Activated naive CD8-positive, alpha-beta T cell treated with anti-CD3 and anti-CD28 coated beads, Interleukin-2, amount 50 U/mL, for 24 hours (primary cell): ENCODE results near the gene OLFM3.

Experiments
- ATAC-seq: fragments of 150-1000 bp; cut with Tn5 transposase; one replicate; pipeline ENCODE4 v1.10.0; 2021
- DNase-seq: peaks from one replicate; pipeline ENCODE4 v3.0.0; 2021
- H3K27ac Mint-ChIP-seq: one replicate; pipeline ENCODE4 v1.8.0; 2021; ENCODE audit warnings: mild to moderate bottlenecking, mixed read lengths
- H3K27me3 Mint-ChIP-seq: one replicate; pipeline ENCODE4 v1.8.0; 2021; ENCODE audit warnings: mixed read lengths
- H3K36me3 Mint-ChIP-seq: one replicate; pipeline ENCODE4 v1.8.0; 2021; ENCODE audit warnings: low read depth, mixed read lengths
- H3K4me1 Mint-ChIP-seq: one replicate; pipeline ENCODE4 v1.8.0; 2021; ENCODE audit warnings: mixed read lengths
- H3K4me3 Mint-ChIP-seq: one replicate; pipeline ENCODE4 v1.8.0; 2021; ENCODE audit warnings: mild to moderate bottlenecking, moderate library complexity, mixed read lengths
- H3K9me3 Mint-ChIP-seq: one replicate; pipeline ENCODE4 v1.8.0; 2021; ENCODE audit warnings: mixed read lengths

The OLFM3 gene

GRCh38 chr1:101971304-101971703 is 25.4 kb downstream of the OLFM3 start:
- no peaks in the 10 kb centered on the region for H3K9me3 Mint-ChIP-seq
- no peaks in the 10 kb centered on the region for H3K27me3 Mint-ChIP-seq
- H3K4me1 Mint-ChIP-seq, result no peaks in the 10 kb centered on the region
- no peak for ATAC-seq
- no peak overlapping the region for H3K27ac Mint-ChIP-seq
- H3K4me3 Mint-ChIP-seq, result no peak overlapping the region
- no peak for DNase-seq
- no peaks in the 10 kb centered on the region for H3K36me3 Mint-ChIP-seq

DNA sequence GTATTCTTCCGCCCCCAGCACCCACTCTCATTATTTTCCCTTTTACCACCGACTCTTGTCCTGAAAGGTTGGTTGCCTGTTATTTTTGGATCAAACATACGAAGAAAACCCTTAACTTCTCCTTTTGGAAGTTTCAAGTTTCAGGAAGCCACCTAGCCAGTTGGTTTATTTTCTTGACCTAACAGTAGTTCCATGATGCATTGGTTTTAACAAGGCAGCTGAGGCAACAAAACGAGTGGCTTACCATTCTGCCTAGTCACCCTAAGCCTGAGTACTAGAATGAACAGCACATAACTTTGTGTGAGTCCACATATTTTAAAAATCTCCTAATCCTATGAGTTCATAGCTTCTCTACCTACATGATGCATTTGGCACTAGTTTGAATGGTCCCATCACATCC is 28.9 kb downstream of the OLFM3 start:
- DNase-seq (no peak), ATAC-seq (no peak)
- Mint-ChIP-seq H3K27ac (no peak overlapping the region), H3K36me3 (no peaks in the 10 kb centered on the region), H3K4me1 (no peaks in the 10 kb centered on the region), H3K4me3 (no peak overlapping the region), H3K27me3 (no peaks in the 10 kb centered on the region), H3K9me3 (no peaks in the 10 kb centered on the region)

GRCh38 chr1:101965341-101965740 is 31.4 kb downstream of the OLFM3 start:
- no peak overlapping the region for H3K27ac Mint-ChIP-seq
- no peak for ATAC-seq
- H3K4me1 Mint-ChIP-seq, result no peaks in the 10 kb centered on the region
- DNase-seq, result no peak
- no peaks in the 10 kb centered on the region for H3K36me3 Mint-ChIP-seq
- H3K27me3 Mint-ChIP-seq, result no peaks in the 10 kb centered on the region
- no peak overlapping the region for H3K4me3 Mint-ChIP-seq
- no peaks in the 10 kb centered on the region for H3K9me3 Mint-ChIP-seq

GRCh38 chr1:101964708-101965107 is 32.0 kb downstream of the OLFM3 start:
- ATAC-seq, result no peak
- H3K27me3 Mint-ChIP-seq, result no peaks in the 10 kb centered on the region

GRCh38 chr1:101960142-101960541 is 36.6 kb downstream of the OLFM3 start:
- H3K27me3 Mint-ChIP-seq, result no peaks in the 10 kb centered on the region
- H3K36me3 Mint-ChIP-seq, result no peaks in the 10 kb centered on the region
- no peaks in the 10 kb centered on the region for H3K4me1 Mint-ChIP-seq
- DNase-seq, result no peak
- ATAC-seq, result no peak
- H3K9me3 Mint-ChIP-seq, result peaks cover 5% of the 10 kb centered on the region
- H3K27ac Mint-ChIP-seq, result no peak overlapping the region
- no peak overlapping the region for H3K4me3 Mint-ChIP-seq

More at GRCh38 chr1:101964708-101965107, 32.0 kb downstream of the OLFM3 start:
- Mint-ChIP-seq H3K4me3 (no peak overlapping the region), H3K4me1 (no peaks in the 10 kb centered on the region), H3K9me3 (no peaks in the 10 kb centered on the region), H3K36me3 (no peaks in the 10 kb centered on the region), H3K27ac (no peak overlapping the region)
- no peak for DNase-seq

GRCh38 chr1:101959456-101959855 is 37.3 kb downstream of the OLFM3 start:
- Mint-ChIP-seq H3K9me3 (peaks cover 5% of the 10 kb centered on the region), H3K27ac (no peak overlapping the region), H3K36me3 (no peaks in the 10 kb centered on the region), H3K4me1 (no peaks in the 10 kb centered on the region), H3K27me3 (no peaks in the 10 kb centered on the region), H3K4me3 (no peak overlapping the region)
- ATAC-seq (no peak), DNase-seq (no peak)

DNA sequence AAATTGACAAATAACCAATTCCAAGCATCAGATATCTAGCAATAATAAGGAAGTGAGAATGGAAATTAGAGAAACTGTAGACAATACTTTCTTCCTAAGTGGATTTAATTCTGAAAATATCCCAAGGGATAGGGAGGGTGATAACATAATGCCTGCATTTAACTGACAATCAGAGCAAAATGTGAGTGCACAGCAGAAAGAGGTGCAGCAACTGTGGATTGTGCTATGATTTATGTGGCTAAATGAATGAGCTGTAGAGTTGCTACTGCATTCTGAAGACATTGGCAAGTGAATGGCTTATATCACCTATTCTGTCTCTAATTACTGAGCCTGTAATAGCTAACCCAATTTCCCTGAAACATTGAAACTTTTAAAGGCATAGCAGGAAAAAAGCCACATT is 39.0 kb downstream of the OLFM3 start:
- Mint-ChIP-seq H3K27me3 (no peaks in the 10 kb centered on the region), H3K4me1 (no peaks in the 10 kb centered on the region), H3K27ac (no peak overlapping the region), H3K4me3 (no peak overlapping the region), H3K9me3 (peaks cover 5% of the 10 kb centered on the region), H3K36me3 (no peaks in the 10 kb centered on the region)
- ATAC-seq, result no peak
- DNase-seq, result no peak

DNA sequence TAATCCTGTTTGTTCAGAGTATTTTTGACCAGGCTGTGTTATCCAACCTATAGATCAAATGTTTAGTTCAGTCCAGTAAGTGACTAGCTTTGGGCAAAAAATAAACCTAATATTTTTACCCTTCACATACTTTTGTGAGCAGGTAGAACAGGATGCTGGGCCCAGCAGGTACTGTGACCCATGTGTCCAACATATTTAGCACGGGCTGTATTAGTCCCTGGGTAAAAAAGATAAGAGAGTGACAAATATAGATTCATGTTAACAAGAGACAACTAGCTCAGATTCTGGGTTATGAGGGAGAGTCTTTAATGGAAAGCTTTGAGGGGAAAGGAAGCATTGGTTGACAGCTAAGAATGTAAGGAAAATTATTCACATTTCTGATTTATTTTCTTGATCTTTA is 43.1 kb downstream of the OLFM3 start:
- no peak for ATAC-seq
- no peaks in the 10 kb centered on the region for H3K36me3 Mint-ChIP-seq
- no peak overlapping the region for H3K4me3 Mint-ChIP-seq
- H3K4me1 Mint-ChIP-seq, result no peaks in the 10 kb centered on the region
- DNase-seq, result no peak
- no peaks in the 10 kb centered on the region for H3K27me3 Mint-ChIP-seq
- H3K9me3 Mint-ChIP-seq, result peaks cover 5% of the 10 kb centered on the region
- H3K27ac Mint-ChIP-seq, result no peak overlapping the region

- no peak for ATAC-seq
- H3K27me3 Mint-ChIP-seq, result no peaks in the 10 kb centered on the region
- H3K36me3 Mint-ChIP-seq, result no peaks in the 10 kb centered on the region
- H3K4me1 Mint-ChIP-seq, result no peaks in the 10 kb centered on the region
- H3K4me3 Mint-ChIP-seq, result no peak overlapping the region
- DNase-seq, result no peak
- no peaks in the 10 kb centered on the region for H3K9me3 Mint-ChIP-seq
- H3K27ac Mint-ChIP-seq, result no peak overlapping the region
Observed at GRCh38 chr1:101945884-101946283, 50.8 kb downstream of the OLFM3 start.

DNA sequence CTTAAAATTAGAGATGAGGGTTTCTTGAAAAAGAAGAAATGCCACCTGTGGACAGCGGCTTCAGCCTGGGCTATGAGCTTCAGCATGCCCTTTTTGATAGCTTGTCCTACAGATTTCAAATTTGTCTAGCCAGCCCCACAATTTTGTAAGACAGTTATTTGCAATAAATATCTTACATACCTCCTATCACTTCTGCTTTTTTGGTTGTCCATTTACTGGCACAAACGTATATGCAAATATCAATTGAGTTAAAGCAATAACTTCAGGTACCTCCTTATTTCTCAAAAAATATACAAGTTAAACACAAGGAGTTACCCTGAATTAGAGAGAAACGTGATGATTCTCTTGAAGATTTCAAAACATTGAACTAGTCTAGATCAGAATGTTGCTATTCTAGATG is 53.5 kb downstream of the OLFM3 start:
- Mint-ChIP-seq H3K27ac (no peak overlapping the region), H3K4me3 (no peak overlapping the region), H3K36me3 (no peaks in the 10 kb centered on the region), H3K9me3 (no peaks in the 10 kb centered on the region), H3K4me1 (no peaks in the 10 kb centered on the region), H3K27me3 (no peaks in the 10 kb centered on the region)
- ATAC-seq (no peak), DNase-seq (no peak)

DNA sequence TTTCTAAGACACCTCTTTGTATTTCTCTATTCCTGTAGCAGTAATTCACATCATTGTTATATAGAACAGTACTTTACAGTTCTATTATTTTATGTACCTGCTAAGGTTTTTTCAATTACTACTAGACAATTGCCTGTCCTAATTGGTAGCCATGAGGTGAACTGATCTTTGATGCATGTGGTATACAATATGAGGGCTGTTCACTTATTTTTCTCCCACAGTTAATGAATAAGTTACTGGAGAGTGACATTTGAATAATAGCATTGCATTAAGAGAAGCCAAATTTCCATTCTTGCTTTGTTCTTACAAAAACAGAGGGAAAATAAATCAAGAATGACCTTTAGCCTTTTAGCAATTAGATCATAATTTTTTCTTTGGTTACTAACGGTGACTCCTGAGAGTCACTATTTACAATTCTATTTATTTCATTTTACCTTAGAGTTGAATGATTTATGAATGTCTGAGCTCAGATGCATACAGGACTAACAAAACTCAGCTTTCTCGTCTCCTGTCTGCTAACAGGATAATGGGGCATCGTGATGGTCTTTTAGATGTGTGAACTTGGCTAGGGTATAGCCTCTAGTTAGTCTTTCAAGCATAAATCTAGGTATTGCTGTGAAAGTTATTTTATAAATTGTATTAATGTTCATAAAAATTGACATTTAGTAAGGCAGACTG is 54.1 kb downstream of the OLFM3 start:
- Mint-ChIP-seq H3K36me3 (no peaks in the 10 kb centered on the region), H3K4me3 (no peak overlapping the region), H3K27ac (no peak overlapping the region), H3K27me3 (no peaks in the 10 kb centered on the region), H3K9me3 (peaks cover 2% of the 10 kb centered on the region), H3K4me1 (no peaks in the 10 kb centered on the region)
- ATAC-seq (no peak), DNase-seq (no peak)

GRCh38 chr1:101938681-101939080 is 58.0 kb downstream of the OLFM3 start:
- peaks cover 8% of the 10 kb centered on the region for H3K9me3 Mint-ChIP-seq
- no peak for ATAC-seq
- H3K4me3 Mint-ChIP-seq, result no peak overlapping the region
- H3K27ac Mint-ChIP-seq, result no peak overlapping the region
- H3K4me1 Mint-ChIP-seq, result no peaks in the 10 kb centered on the region
- H3K27me3 Mint-ChIP-seq, result no peaks in the 10 kb centered on the region
- DNase-seq, result no peak
- H3K36me3 Mint-ChIP-seq, result no peaks in the 10 kb centered on the region

DNA sequence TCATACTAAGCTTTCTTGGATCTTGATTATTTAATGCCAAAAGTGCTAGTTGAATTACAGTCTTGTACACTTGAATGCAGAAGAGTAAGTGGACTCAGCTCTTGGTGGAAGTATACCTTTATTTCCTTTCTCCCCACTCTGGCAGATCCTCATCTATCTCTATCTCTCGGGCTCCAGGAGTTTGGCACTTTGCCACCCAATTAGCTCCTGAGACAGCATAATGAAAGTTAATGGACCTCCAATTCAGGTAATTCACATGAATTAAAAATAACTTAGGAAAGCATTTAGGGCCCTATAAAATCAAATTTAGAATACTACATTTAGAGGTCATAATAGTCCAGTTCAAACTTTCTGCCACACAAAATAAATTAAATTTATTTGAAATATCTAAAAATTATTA is 67.4 kb downstream of the OLFM3 start:
- no peaks in the 10 kb centered on the region for H3K9me3 Mint-ChIP-seq
- DNase-seq (no peak), ATAC-seq (no peak)
- no peaks in the 10 kb centered on the region for H3K36me3 Mint-ChIP-seq
- no peak overlapping the region for H3K4me3 Mint-ChIP-seq
- H3K27me3 Mint-ChIP-seq, result peaks cover 3% of the 10 kb centered on the region
- no peak overlapping the region for H3K27ac Mint-ChIP-seq
- no peaks in the 10 kb centered on the region for H3K4me1 Mint-ChIP-seq

DNA sequence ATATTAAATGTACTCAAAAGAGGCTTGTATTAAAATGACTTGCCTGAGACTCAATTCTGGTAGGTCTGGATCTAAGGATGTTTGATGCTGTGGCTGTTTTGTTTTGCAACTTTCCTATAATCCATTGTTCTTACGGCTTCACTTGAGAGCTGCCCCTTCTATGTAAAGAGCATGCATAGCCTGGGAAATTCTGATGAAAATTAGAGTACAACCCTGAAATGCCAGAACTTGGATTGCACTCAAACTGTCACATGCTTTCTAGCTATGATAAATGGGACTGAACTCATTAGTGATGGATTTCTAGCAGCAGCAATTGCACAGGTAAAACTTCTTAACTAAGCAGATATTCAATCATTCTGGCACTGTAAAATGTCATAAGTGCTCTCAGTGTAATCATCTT is 67.9 kb downstream of the OLFM3 start:
- DNase-seq (no peak), ATAC-seq (no peak)
- no peak overlapping the region for H3K4me3 Mint-ChIP-seq
- H3K4me1 Mint-ChIP-seq, result no peaks in the 10 kb centered on the region
- no peaks in the 10 kb centered on the region for H3K36me3 Mint-ChIP-seq
- H3K27ac Mint-ChIP-seq, result no peak overlapping the region
- no peaks in the 10 kb centered on the region for H3K9me3 Mint-ChIP-seq
- peaks cover 3% of the 10 kb centered on the region for H3K27me3 Mint-ChIP-seq

DNA sequence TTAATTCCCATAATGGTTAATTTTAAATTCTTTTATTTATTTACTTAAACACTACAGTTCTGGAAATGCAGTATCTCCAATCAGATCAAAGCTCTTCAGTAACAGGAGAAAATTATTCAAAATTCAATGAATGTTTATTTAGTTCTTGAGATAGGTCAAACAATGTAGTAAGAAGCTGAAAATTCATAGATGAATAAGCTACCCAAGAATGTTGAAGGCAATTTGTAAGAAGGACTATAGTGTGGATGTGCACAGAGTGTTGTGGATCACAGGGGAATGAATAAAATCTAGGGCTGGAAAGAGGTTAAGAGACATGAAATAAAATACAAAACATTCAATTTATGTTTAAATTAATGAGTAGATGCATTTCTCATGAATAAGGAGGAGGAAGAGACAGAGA is 72.0 kb downstream of the OLFM3 start:
- H3K36me3 Mint-ChIP-seq, result no peaks in the 10 kb centered on the region
- H3K27ac Mint-ChIP-seq, result no peak overlapping the region
- peaks cover 3% of the 10 kb centered on the region for H3K27me3 Mint-ChIP-seq
- H3K9me3 Mint-ChIP-seq, result no peaks in the 10 kb centered on the region
- no peak for ATAC-seq
- H3K4me3 Mint-ChIP-seq, result no peak overlapping the region
- DNase-seq, result no peak
- no peaks in the 10 kb centered on the region for H3K4me1 Mint-ChIP-seq

DNA sequence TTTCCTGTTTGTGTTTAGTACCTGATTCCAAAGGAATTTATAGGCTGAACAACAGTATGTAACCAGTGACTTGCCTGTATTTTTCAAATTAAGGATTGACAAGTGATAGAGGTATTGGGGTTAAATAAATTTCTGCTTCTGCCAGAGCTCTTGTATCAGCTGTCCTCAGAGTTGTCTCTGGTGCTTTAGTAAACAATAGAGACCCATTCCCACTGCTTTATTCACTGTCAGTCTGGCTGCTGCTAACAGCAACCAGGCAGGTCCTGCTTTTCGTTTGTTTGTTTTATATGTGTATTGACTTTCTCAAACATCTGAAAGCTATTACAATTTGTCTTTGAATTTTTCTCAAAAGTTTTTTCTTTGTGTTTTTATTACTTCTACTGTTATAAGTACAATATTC is 76.1 kb downstream of the OLFM3 start:
- ATAC-seq, result no peak
- Mint-ChIP-seq H3K9me3 (no peaks in the 10 kb centered on the region), H3K27ac (no peak overlapping the region), H3K4me1 (no peaks in the 10 kb centered on the region), H3K36me3 (no peaks in the 10 kb centered on the region), H3K4me3 (no peak overlapping the region), H3K27me3 (no peaks in the 10 kb centered on the region)
- DNase-seq, result no peak
